Mesothelial cell of epicardium (in vitro differentiated cells): ENCODE data around the gene EHBP1L1. TPM values are rescaled to one million over a fixed set of nuclear protein-coding genes. Genes with fewer than 3 reads are reported as not detected.

Experiments
- DNase-seq, 2 experiments: peaks; one replicate each; pipeline ENCODE4 v3.0.0; 2021; ENCODE audit warnings: low spot score in 2 of 2; ENCODE audit not compliant: unreplicated experiment in 2 of 2
- H3K27ac Mint-ChIP-seq: 2 replicates; pipeline ENCODE4 v1.8.0; 2021; ENCODE audit warnings: mixed read lengths
- H3K27me3 Mint-ChIP-seq: 2 replicates; pipeline ENCODE4 v1.8.0; 2021; ENCODE audit warnings: low read depth, mixed read lengths
- H3K36me3 Mint-ChIP-seq: 2 replicates; pipeline ENCODE4 v1.8.0; 2021; ENCODE audit warnings: mixed read lengths
- H3K4me1 Mint-ChIP-seq: 2 replicates; pipeline ENCODE4 v1.8.0; 2021; ENCODE audit warnings: mixed read lengths
- H3K4me3 Mint-ChIP-seq: 2 replicates; pipeline ENCODE4 v1.8.0; 2021; ENCODE audit warnings: mild to moderate bottlenecking, moderate library complexity, mixed read lengths
- H3K9me3 Mint-ChIP-seq: 2 replicates; pipeline ENCODE4 v1.8.0; 2021; ENCODE audit warnings: mixed read lengths
- total RNA-seq: library from RNA; stranded (reverse); gene quantifications from 3 replicates; pipeline ENCODE4 v1.2.1, GENCODE V29; 2021
- TF ChIP-seq, protein P1 (sequence below): fragments of 200-600 bp; sonication (generic); IDR thresholded peaks from one replicate; pipeline ENCODE4 v1.5.0; 2021; ENCODE audit warnings: antibody characterized with exemption; ENCODE audit not compliant: unreplicated experiment

The EHBP1L1 gene
- total RNA-seq, 1 donor from 2014 or later = 35.2 TPM

DNA sequence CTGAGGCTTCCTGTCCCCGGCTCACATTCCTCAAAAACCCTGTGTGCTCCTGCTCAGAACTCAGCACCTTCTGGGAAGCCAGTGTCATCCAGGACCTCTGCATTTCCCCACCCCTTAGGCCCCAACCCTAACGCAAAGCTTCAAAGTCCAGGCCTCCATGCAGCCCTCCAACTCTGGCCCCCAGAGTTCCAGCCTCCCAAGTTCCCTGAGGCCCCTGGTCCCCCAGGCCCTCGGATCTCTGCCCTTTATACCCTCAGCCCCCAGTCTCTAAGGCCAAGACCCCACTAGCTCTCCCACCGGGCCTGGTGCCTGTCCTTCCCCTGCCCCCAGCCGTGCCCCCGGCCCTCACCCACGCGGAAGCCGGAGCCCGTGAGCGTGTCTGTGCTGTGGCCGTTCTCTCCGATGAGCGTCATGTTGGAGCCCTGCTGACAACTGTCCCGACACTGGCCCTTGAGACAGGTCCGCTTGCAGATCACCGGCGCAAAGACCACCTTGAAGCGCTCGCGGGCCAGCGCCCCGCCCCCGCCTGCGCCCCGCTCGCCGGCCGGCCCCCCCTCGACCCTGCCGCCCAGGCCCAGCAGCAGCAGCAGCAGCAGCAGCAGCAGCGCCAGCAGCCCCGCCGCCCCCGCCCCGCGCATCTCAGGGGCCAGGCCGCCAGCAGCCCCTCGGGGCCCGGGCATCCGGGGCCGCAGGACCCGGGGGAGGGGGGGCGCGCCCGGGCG lies 18.4 kb upstream of the EHBP1L1 start:
- Mint-ChIP-seq H3K27ac (peak overlapping the region; percentile 93), H3K36me3 (peaks cover 3% of the 10 kb centered on the region), H3K4me1 (peaks cover 64% of the 10 kb centered on the region), H3K9me3 (no peaks in the 10 kb centered on the region), H3K4me3 (peak overlapping the region; percentile 82), H3K27me3 (no peaks in the 10 kb centered on the region)
- TF ChIP-seq, protein P1, sequence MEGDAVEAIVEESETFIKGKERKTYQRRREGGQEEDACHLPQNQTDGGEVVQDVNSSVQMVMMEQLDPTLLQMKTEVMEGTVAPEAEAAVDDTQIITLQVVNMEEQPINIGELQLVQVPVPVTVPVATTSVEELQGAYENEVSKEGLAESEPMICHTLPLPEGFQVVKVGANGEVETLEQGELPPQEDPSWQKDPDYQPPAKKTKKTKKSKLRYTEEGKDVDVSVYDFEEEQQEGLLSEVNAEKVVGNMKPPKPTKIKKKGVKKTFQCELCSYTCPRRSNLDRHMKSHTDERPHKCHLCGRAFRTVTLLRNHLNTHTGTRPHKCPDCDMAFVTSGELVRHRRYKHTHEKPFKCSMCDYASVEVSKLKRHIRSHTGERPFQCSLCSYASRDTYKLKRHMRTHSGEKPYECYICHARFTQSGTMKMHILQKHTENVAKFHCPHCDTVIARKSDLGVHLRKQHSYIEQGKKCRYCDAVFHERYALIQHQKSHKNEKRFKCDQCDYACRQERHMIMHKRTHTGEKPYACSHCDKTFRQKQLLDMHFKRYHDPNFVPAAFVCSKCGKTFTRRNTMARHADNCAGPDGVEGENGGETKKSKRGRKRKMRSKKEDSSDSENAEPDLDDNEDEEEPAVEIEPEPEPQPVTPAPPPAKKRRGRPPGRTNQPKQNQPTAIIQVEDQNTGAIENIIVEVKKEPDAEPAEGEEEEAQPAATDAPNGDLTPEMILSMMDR = no peak
- DNase-seq = no peak

DNA sequence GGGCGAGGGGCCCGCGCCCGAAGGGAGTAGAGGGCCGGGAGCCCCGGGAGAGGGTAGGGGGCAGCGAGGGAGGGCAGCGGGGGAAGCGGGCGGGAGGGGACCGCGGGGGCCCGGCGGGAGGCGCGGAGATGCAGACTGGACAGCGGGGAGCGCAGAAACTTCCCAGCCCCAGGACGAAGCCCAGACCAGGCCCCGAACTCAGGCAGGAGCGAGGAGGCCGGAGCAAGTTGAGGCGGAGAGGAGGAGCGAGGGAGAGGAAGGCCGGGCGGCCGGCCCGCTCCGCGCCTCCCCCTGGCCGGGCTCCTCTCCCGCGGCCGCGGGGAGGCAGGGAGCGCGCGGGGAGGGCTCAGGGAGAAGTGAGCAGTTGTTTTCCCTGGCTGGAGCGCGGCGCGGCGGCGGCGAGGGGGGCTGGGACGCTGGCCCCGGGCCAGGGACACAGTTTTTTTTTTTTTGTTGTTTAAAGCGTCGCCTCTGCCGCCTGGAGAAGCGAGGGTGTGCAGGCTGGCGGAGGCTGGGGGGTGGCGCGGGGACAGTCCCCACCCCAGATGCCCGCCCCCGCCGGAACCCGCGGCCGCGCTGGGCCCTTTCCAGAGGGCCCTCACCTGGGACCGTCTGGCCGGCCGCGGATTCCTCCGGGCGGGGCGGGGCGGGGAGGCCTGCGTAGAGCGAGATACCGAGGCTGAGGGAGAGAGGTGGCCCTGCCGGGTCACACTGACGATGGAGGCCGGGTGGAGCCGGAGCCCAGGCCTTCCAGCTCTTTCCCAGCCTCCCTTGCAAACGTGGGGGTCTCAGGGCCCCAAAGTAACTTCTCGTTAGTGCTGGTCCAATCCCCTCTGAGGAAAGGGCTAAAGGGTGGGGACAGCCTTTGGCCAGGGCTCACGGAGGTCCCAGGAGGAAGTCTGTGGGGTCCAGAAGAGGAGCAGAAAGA lies 17.6 kb upstream of the EHBP1L1 start, which contains the start of gene LTBP3:
Gene LTBP3 (minus strand): TSS at position 358 of the 928 bp plus-strand sequence. CDS start 400 bp downstream, outside the sequence.
- Mint-ChIP-seq H3K4me3 (peak within 1 kb of the TSS; percentile 82), H3K36me3 (no peaks in the 10 kb centered on the region), H3K27ac (peak within 1 kb of the TSS; percentile 93), H3K27me3 (no peaks in the 10 kb centered on the region), H3K9me3 (no peaks in the 10 kb centered on the region), H3K4me1 (peaks cover 64% of the 10 kb centered on the region)
- DNase-seq = peak; percentile 56 to 82
- TF ChIP-seq, protein P1 = no peak

DNA sequence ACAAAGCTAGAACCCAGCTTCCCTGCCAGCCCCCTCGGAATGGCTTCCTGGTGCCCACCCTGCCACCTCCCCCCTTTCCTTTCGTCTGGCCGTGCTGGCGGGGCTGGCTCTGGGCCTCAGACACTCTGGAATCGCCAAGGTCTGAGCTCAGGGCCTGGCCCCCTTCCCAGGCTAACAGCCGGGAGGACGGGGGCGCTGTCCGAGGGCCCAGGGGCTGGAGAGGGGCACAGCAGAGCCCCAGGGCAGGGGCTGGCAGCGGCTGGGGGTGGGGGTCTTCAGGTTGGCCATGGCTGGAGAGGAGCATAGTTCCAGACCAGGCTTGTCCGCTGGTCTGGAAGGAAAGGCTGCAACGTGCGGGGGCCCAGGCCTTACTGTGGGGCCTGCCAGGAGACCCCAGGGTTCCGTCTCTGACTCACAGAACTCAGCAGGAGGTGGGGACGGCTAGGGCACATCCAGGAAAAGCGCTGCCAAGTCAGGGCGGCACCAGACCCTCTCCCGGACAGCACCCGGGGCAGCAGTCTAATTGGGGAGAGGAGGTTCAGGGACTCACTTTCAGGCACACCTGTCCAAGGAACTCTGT lies 16.8 kb upstream of the EHBP1L1 start:
- H3K4me3 Mint-ChIP-seq = peak overlapping the region; percentile 65
- H3K4me1 Mint-ChIP-seq = peaks cover 64% of the 10 kb centered on the region
- peak overlapping the region; percentile 92 for H3K27ac Mint-ChIP-seq
- no peak for DNase-seq
- no peaks in the 10 kb centered on the region for H3K36me3 Mint-ChIP-seq
- TF ChIP-seq, protein P1 = no peak
- H3K27me3 Mint-ChIP-seq = no peaks in the 10 kb centered on the region
- no peaks in the 10 kb centered on the region for H3K9me3 Mint-ChIP-seq

DNA sequence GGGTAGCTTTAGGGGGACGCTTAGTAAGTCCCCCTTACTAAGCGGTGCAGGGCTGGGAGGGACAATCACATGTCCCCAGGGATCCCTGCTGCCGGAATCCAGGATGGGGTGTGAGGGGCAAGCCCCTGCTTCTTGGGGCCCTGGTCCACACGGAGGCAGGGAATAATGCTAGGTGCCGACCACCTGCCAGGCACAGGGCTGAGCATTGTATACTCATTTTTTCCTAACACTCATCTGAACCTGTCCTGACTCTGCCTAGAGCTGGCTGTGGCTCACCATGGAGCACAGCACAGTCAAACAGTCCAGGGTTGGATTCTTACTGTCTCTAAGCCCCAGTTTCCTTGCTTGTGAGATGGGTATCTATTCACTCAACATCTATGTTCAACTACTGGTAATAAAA lies 16.3 kb upstream of the EHBP1L1 start:
- no peaks in the 10 kb centered on the region for H3K9me3 Mint-ChIP-seq
- peak overlapping the region; percentile 92 for H3K27ac Mint-ChIP-seq
- TF ChIP-seq, protein P1 = no peak
- no peaks in the 10 kb centered on the region for H3K36me3 Mint-ChIP-seq
- no peaks in the 10 kb centered on the region for H3K27me3 Mint-ChIP-seq
- peak overlapping the region; percentile 65 for H3K4me3 Mint-ChIP-seq
- H3K4me1 Mint-ChIP-seq = peaks cover 61% of the 10 kb centered on the region
- no peak for DNase-seq

DNA sequence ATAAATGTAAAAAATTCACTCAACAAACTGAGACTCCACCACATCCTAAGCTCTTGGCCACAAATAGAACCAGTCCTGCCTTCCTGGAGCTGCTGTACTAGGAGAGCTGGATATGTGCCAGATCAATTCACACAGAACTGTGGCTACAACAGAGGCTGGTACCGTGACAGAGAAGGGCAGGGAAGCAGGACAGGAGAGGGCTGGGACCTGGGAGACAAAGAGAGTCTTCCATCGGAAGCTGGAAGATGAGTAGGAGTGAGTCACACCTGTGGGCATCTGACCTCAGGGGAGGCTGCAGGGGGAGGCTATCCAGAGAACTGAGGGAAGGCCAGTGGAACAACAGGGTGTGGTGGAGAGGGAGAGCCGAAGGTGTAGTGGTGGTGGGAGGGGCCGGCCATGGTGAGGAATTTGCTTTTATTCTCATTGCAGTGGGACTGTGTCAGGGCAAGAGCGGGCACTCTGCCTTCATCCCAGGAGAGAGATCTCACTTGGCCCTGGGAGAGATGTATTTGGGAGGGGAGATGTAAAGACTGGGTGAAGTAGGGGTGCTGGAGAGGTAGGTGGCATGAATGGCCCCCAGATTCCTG lies 15.8 kb upstream of the EHBP1L1 start:
- Mint-ChIP-seq H3K36me3 (no peaks in the 10 kb centered on the region), H3K9me3 (no peaks in the 10 kb centered on the region), H3K4me1 (peaks cover 56% of the 10 kb centered on the region), H3K4me3 (peak overlapping the region; percentile 14), H3K27me3 (no peaks in the 10 kb centered on the region), H3K27ac (peak overlapping the region; percentile 92)
- DNase-seq = no peak
- TF ChIP-seq, protein P1 = no peak
